ENCODE results near the gene CDK5RAP3.
"Not testable (repeated sequence)": the region's sequence is repeated elsewhere in the genome, so short reads cannot be mapped to it uniquely, and the experiment has no call there.

CDK5RAP3 gene

DNA sequence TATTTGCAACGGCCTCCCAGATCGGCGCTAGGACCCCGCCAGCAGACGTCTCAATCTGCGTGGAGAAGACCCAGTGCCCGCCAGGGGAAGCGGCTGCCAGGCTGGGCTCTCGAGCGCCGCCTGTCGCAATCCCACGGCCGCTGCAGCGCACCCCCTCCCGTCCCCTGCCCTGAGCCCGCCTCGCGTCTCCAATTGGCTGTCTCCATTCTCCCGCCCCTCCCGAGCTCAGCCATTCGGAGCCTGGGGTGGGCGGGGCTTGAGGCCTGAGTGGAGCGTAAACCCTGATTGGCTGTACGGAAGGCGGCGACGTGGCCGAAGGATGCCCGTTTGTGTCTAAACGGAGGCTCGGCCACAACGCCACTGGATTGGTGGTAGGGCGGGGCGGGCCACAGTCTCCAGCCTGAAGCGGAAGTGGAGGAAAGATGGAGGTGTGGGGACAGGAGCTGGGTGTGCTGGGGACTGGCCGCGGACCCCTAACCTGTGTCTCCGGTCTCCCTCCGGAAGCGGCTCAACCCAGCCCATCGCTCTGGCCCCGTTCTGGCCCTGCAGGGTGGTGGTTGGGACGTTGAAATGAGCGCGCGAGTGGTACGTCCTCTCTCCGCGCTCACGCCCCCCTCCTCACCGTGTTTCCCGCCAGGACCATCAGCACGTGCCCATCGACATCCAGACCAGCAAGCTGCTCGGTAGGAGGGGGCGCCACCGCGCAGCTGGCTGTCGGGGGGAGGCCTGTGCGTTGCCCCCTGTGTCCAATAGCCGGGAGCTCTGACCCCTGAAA lies at the start of gene CDK5RAP3:
Gene CDK5RAP3, plus strand, starts transcription at position 389 of the 775 bp plus-strand sequence. Its CDS starts 34 bp downstream, at position 423.
- peak; percentile 99 for DNase-seq

- no peak for DNase-seq
These were observed 45.9 kb upstream of the CDK5RAP3 start for GRCh38 chr17:47924785-47925677.

- DNase-seq = no peak
These were observed 45.3 kb upstream of the CDK5RAP3 start for GRCh38 chr17:47925678-47925988.

DNA sequence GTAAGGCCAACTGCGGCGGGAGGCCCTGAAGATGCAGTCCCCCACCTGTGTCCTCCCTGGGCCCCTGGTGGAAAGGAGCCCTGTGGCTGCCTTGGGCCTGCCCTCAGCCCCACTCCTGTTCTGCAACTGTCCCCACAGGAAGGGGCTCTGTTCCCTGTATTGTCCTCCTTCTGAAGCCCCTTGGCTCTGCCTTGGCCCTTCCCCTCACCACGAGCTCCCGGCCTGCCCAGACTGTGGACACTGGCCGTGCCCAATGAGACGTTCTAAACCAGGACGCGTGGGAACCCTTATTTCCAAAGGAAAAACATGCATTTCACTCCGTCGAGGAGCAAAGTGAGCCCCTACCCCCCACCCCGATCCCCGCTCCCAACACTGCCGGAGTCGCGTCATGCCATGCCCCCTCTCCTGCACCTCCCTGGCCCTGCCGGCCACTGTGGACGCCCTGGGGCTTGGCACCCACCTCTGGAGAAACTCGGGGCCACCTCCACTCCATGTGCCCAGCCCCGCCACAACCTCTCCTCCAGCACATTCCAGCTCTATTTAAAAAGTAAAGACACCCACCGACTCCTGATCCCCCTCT lies 43.0 kb upstream of the CDK5RAP3 start:
- DNase-seq = no peak

GRCh38 chr17:47928415-47928814 lies 42.5 kb upstream of the CDK5RAP3 start:
- DNase-seq = no peak

- DNase-seq = no peak
These were observed 41.5 kb upstream of the CDK5RAP3 start for GRCh38 chr17:47929218-47930000.

DNA sequence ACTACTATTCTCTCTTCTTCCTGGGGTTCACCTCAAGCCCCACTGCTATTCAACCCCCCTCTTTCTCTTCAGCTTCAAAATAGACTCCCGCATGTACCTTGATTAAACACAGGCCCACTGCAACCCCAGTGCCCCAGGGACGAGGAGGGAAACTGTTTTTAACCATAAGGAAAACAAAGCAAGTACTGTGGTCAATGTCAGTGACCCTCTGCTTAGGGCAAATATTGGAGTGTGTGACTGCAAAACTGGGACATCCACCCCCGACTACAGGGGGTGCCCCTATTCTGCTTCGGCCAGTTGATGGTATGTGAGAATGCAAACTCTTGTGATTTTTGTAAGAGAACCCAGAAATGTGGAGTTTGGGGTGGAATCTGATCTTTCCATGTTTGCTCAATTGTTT lies 39.1 kb upstream of the CDK5RAP3 start:
- DNase-seq = no peak

DNA sequence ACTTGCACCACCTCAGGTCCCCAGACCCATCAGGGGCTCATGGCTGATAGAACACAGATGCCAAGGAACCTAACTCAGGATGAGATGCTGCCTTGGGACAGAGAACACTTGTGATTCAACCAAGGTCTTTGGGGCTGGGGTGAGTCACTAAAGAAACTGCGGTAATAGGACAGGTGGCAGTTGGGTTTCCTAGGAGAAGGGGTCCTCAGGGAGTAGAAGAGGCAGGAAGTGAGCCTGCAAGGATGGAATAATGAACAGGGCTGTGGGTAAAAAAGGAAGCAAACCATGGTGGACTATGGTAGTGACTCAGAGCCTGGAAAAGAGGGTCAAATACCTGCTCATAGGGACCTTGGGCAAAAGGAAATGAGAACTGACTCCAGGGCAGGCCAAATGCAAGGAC lies 36.1 kb upstream of the CDK5RAP3 start:
- DNase-seq = no peak

DNA sequence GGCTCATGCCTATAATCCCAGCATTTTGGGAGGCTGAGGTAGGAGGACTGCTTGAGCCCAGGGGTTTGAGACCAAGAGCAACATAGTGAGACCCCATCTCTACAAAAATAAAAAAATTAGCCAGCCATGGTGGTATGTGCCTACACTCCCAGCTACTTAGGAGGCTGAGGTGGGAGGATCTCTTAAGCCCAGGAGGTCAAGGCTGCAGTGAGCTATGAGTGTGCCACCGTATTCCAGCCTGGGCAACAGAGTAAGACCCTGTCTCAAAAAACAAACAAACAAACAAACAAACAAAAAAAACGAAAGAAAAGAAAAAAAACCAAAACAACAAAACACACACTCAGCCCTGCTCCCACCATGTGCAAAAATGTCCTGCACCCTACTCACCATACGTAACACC lies 35.4 kb upstream of the CDK5RAP3 start:
- not testable (repeated sequence) for DNase-seq

GRCh38 chr17:47935961-47936360 lies 35.0 kb upstream of the CDK5RAP3 start:
- no peak for DNase-seq

GRCh38 chr17:47937941-47938340 lies 33.0 kb upstream of the CDK5RAP3 start:
- DNase-seq = no peak

- DNase-seq = peak; percentile 96
These were observed 29.4 kb upstream of the CDK5RAP3 start, which contains the start of gene PNPO for GRCh38 chr17:47941246-47942095. PNPO (plus strand) TSS chr17:47941571; CDS start chr17:47941676, 105 bp downstream.

DNA sequence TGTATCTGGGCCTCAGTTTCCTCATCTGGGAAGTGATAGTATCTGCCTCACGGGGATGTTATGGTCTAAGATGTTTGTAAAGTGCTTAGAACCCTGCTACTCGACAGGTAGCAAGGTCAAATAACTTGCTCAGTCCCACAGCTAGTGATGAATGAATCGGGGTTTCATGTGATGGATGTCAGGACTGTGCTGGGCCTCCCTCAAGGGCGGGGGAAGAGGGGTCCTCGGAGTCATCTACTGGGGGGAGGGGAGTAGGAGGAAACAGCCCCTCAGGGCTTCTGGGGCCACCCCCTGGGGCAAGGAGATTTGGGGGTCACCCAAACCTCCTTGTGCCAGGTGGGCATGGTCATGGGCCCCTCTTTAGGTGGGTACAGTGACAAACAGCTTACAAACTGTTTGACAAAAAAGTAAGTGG lies 28.8 kb upstream of the CDK5RAP3 start:
- DNase-seq = no peak

DNA sequence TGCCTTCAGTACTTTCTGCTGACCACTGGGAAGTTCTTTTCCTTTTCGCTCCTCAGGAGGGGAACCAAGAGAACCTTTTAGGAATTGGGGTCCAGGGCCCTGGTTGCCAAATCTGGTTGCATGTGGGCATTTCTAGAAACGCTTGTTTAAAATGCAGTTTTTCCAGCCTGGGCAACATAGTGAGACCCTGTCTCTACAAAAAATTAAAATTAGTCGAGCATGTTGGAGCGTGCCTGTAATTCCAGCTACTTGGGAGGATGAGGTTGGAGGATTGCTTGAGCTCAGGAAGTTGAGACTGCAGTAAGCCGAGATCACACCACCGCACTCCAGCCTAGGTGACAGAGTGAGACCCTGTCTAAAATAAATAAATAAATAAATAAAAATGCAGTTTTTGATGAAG lies 28.3 kb upstream of the CDK5RAP3 start:
- no peak for DNase-seq

DNA sequence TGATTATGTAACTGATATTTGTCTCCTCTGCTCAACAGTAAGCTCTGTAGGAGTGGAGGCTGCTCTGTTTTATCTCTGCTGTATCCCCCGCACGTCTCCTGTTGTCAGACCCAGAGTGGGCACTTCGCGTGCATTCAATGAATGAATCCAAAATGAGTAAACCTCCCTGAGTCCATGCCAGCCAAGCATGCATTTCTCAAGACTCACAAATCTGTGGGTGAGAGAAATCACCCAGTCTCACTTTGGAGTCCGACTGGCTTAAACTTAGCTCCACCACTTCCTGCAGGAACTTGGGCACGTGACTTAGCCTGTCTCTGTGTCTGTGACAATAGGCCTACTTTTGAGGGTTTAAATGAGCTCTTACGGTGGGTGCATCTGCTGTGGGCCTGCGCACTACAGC lies 25.8 kb upstream of the CDK5RAP3 start:
- peak; percentile 25 for DNase-seq

DNA sequence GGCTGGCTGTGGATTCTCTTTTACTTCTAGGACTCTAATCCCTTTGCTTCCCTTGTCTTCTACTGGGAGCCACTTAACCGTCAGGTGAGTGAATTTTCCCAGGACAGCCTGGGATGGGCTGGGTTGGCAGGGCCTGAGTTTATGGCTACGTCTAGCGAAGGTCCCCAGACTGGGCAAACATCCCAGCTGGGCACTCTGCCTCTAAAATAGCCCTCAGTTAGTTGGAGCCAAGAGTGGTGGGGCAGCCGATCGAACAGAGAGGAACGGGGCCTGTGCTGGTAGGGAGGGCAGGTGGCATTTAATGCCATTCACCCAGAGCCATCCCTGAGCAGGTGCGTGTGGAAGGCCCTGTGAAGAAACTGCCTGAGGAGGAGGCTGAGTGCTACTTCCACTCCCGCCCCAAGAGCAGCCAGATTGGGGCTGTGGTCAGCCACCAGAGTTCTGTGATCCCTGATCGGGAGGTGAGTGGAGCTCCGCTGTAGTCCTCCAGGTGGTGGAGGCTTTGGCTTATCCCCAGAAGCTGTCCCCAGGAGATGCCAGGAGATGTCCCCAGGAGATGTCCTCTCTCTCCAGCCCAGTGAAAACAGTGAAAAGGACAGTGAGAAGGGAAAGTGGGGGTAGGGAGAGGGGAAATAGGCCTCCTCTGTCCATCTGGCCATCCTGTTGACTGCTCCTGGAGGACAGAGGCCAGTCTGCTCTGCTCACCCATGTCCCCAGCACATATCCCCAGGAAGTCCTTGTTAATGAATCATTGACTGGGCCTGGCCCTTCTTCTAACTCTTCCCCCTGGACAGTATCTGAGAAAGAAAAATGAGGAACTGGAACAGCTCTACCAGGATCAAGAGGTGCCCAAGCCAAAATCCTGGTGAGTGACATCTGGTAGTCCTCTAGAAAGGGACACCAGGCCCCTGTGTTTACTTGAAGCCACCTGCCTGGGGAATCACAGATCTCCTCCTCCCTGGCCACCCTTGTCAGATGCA lies 25.1 kb upstream of the CDK5RAP3 start:
- DNase-seq = no peak

GRCh38 chr17:47946516-47946915 lies 24.4 kb upstream of the CDK5RAP3 start:
- no peak for DNase-seq

GRCh38 chr17:47946929-47947397 lies 23.9 kb upstream of the CDK5RAP3 start:
- DNase-seq = peak; percentile 78

GRCh38 chr17:47948706-47949196 lies 22.2 kb upstream of the CDK5RAP3 start:
- no peak for DNase-seq

DNA sequence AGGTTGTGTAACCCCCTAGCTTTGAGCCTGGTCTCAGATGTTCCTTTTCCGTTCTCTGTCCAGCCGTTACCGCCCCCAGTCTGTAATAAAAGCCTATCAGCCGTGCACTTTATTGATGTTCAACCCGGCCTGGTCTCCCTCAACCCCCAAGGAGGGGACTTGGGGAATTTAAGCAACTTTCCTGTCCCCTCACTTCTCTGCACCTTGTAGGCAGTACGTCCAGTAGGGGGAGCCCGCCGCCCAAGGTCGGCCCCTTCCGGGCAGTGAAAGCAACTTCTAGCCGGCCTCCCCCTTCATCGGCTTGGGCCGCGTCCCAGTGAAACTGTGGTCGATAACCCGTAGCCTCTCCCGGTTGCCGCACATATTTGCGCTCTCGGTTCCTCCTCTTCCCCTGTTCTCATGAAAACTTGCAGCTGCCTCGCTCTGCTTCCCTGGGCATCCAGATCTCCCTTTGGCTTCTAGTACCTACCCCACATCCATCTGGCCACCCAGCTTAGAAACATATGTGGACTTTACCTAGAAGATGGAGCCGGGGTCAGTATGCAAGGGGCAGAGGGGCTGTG lies 21.6 kb upstream of the CDK5RAP3 start:
- peak; percentile 81 for DNase-seq
